Putamen (tissue), 1 donor: ENCODE measurements around the gene CADM1.

Source experiments
- DNase-seq: peaks from one replicate; pipeline ENCODE4 v3.0.0-alpha.2; 2016; ENCODE audit warnings: low spot score

The CADM1 gene

DNA sequence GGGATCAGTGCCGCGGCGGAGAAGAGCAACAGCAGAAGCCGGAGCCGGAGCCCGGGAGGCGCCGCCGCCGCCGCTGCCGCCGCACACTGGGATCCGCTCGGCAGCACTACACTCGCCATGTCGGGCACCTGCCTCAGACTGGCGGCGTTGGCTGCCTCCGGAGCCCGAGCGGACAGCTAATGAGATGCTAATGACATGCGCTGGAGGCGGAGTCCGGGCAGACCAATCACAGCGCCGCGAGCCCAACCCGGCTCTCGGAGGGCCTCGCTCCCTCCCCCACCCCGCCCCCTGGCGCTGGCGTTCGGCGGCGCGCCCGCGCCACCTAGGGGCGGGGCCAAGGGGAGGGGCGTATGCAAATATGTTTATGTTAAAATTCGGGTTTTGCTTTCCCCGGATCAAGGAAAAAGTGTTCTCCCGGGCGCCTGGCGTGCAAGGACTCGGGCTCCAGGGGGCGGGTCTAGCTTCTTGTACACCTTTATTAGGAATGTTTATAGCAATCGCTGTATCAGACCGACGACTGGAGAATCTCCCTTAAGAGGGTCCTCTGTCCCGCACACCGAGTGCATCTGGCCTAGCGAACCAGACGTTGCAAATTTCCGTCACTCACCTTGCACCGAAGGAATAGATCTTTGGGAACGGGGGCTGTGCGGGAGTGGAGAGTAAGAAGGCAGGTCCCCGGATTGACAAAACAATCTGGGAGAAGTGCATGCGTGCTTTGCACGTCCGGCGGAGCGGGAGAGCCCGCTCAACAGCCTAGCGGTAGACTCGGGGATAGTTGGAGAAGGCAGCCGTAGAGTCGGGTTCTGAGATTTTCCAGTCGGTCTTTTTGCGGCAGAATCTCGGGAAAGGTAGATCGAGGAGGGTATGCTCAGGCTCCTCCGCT is at the start of gene CADM1:
TSS of gene CADM1 (minus strand) at position 140 of the 883 bp plus-strand sequence.
- peak; percentile 98 for DNase-seq

DNA sequence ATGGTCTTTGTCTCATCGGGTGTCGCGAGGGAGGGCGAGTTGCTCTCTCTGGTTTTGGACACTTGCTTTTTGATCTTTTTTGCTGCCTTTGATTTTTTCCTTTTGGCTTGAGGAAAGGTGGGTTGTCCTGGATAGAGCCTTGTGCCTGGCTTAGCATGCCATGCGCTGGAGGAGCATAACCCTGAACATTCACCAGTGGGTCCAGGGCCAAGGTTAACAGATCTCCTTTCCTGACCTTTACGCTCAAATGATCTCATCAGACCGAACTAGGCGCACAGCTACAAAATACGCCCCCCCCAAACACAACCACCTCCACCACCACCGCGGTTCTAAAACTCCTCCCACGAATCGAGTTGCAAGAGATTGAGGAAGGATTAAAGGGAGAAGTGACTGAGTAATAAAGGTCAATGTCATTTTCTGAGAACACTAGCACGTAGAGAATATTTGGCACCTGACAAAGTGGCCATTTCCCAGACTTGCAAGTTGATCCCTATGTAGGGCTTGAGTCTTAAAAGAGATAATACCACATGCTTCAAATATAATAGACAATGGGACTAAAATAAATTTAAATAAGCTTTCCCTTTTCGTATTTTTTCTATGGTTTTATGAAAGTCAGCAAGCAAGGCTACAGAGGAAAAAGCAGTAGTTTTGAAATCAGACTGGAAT is 48.7 kb upstream of the CADM1 start:
- no peak for DNase-seq

DNA sequence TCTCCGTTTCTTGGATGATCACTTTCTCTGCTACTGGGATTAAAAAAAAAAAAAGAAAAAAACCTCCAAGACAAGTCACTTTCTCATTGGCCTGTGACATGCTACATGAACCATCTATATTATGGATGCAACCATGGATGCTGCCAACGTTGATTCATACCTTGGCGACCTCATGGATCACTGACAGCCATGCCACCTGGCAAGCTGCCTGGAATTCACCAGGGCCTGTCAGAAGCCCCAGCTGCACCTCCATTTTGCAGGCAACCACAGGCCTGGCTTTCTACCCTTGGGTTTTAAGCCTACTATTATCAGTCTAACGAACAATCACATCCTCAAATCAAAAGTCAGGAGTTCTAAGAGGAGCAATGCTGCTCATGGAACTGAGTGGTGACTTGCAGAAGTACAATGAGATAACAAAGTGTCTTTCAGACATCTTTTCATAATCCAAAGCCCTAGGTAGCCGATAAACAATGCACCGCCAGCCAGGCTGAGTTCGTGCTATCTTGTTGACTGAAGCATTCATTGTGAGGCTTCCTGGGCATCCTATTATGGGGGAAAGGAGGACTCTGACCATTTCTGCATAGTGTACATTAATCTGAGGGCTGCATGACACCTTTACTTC is 48.0 kb upstream of the CADM1 start:
- no peak for DNase-seq

DNA sequence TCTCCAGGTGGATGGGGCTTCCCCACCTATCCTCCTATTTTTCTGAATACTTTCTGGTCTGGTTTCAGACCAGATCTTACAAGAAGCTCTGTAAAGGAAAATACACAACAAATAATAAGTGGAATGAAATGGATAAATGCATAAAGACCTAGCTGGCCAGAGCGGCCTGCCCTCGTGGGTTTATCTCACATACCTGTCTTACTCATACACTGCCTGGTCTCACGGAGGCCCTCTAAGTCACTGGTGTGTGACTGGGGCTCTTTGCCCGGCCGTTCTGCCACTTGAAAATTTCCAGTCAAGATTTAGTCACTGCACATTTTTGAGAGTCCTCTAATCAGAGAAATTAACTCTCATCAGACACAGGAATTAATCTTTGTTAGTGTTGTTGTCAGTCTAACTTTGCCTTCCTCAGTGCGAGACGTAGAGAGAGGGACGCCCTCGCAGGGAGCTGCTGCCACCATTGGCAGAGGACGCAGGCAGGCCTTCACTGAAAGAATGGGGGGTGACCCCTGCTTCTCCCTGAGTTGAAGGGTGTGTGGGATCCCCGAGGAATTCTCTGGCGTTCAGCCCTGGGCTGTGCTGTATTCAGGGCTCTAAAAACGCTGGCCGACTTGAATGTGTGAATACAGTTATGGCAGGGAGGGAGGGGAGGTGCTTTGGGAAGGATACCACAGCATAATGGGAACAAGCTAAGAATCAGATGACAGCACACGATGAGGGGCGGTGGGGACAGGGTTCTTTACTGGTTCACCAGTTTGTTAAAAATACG is 46.3 kb upstream of the CADM1 start:
- DNase-seq, result no peak

DNA sequence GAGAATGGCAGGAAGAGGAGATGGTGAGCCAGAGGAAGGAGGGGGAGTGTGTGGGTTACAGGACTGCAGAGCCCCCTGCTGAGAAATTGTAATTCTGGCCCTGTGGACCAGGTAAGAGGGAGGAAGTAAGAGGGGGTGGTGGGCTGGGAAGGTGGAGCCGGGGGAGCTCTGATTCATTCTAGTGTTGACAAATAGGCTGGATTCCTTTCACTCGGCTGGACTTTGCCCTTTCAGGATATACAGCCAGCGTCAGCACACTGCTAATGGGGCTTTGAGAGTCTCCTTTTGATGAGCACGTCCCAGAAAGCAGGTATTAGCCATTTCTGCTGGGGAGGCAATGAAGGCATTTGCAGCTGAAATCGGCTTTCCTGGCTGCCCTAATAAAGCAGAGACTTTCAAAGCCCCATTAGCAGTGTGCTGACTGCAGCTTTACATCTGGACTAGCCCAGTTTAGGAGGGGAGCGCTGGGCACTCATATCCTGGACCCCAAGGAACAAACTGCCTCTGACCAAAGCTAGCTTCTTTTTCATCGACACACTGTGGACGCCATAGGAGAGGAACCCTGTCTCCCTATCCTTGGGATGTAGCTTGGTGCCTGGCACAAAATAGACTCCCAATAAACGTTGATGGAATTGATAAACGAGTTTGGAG is 44.8 kb upstream of the CADM1 start:
- no peak for DNase-seq

DNA sequence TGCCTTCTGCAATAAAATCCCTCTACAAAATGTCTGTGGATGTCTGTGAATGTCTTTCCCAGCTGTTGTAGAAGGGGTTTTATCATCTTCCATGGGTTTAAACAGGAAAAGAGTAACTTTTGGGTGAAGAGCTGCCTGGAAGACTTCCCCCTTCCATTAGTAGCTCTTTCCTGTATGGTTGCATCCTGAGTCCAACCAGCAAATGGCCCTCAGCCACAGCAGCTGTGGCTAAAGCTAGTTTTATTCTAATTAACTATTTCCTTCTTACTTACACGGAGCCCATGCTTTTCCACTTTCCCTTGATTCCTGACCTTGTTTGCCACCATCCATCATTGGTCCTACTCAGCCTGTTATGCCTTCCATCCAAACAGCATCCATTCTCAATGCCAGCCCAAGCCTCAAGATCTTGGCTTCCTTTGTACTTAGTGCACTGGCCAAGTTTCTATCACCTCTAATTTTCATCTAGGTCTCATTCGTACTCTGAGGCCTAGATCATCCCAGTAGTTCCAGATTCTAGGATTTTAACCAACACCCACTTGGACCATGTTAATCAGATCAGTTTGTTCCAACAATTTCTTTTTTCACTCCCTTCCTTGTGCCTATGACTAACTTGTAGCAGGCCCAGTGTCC is 41.5 kb upstream of the CADM1 start:
- no peak for DNase-seq

DNA sequence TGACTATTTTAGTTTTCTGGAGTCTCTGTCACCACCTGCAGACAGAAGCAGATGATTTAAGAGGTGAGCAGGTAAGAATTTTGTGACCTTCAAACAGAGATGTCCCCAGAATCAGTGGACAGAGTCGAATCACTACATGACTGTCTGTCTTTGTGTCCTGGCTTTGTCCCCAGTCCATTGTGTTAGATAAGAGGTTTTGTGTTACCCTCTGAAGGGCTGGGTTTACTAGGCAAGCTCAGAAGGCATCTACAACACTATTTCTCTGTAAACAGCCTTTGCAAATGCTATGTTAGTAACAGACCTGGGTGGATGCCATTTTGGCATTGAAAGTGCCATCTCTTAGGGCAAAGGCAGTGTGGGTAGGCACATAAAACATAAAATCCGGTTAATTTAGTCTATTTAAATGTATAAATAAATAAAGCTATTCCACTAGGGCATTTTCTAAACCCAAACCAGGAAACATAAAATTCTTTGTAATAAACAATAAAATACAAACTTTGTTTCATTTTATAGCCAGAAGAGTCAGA is 40.3 kb upstream of the CADM1 start:
- no peak for DNase-seq

DNA sequence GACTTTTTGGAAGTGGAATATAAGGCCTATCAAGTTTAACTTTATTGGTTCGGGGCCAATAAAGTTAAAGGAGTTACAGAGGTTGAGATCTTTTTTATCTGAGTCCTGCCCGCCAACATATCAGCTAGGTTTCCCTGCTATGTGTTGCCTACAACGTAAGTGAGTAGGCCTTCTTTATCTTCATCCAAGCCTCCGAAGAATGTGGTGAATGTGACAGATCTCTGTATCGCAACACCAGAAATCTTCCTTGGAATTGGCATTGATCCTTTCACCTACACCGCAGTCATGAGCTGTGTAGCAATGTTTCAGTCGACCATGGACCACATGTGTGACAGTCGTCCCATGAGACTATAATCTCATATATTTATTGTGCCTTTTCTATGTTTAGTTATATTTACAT is 37.3 kb upstream of the CADM1 start:
- no peak for DNase-seq

DNA sequence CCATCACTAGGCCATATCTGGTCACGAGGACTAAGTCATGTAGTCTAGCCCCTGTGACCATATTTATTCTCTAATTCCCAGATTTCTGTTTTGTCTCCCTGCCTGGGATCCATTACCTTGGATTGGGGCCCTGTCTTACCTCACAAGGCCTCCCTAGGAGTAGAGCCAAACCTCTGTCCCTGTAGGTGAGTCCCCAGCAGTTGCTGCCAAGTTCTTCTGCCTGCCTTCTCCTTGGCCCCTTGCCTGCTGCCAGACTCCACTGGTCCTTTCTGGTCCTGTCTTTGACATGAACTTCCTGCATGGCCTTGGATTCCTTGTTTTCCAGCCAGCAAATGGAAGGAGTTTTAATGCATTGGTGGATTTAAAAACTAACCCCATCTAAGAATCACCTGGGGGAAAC is 35.6 kb upstream of the CADM1 start:
- DNase-seq, result no peak

DNA sequence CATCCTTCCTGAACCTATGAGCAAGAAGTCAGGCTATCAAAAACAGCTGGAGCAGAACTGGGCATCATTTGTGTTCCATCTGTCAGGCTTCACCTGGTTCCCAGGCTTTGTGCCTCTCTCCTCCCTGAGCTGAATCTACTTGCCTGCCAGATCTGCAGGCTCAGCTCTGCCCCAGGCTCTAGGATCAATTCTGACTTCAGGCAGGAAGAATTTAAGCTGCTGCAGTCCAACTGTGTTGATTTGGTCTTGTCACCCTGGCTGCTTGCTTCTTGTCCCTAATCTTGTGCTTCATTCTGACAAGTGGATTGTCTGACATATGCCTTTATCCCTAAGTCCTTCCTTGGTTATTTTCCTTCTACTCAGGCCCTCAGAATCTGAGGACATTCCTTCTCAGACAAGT is 31.6 kb upstream of the CADM1 start:
- DNase-seq, result no peak

DNA sequence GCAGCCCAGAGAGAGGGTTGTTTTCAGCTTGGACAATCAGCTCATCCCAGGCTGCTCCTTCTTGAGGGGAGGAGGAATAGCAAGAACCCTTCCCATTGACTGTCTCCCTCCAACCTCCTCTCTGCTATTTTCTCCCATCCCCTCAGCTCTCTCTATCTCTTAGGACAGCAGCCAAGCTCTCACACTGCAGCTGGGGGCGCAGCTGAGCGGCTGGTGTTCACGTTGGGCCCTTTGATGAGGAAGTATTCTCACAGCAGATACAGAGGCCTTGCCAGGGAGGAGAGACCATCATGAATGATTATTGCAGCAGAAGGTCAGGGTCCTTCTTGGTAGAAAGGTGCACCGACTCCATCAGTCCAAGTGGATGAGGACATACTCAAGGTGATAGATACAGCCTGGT is 26.5 kb upstream of the CADM1 start:
- no peak for DNase-seq

DNA sequence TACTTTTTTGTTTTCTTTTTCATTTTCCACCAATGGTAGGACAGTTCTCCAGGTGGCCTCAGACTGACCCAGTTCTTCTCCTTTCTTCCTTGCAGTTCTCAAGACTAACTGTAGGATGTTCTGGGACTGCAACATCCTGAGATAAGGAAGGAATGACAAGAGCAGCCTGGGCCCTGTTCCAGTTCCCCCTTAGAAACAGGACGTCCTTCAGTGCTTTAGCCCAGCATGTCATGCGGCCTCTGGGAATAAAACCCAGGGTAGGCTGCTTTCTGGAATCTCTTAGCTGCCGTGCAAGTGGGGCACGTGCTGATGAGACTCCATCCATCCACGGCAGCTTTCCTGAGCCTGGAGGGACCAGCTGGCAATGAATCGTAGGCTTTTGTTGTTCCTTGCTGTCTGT is 24.0 kb upstream of the CADM1 start:
- no peak for DNase-seq

DNA sequence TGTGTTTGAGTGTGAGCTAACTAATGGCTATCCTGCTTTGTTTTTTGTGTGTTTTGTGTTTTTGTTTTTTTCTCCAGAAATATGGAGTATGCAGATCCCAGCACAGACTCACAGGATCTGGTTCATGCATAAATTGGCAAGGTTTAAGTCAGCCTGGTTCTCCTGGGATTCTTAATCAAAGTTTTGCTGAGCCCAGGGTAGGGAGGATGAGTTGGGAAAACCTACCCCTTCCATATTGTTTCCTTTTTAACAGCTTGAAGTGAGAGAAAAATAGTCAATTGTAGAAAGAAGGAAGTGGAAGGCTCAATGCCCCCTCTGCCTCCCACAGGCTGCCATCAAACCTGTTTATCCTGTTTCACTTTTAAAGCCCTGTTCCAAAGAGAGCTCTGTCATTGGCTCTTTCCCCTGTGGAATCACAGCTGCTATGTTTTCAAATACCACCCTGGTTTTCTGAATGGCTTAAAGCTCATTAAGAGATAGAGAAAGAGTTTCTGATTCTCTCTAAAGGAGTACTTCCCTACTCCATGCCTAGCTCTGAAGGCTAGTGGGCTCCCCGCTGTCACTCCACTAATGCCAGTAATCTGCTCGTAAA is 23.4 kb upstream of the CADM1 start:
- DNase-seq, result no peak

DNA sequence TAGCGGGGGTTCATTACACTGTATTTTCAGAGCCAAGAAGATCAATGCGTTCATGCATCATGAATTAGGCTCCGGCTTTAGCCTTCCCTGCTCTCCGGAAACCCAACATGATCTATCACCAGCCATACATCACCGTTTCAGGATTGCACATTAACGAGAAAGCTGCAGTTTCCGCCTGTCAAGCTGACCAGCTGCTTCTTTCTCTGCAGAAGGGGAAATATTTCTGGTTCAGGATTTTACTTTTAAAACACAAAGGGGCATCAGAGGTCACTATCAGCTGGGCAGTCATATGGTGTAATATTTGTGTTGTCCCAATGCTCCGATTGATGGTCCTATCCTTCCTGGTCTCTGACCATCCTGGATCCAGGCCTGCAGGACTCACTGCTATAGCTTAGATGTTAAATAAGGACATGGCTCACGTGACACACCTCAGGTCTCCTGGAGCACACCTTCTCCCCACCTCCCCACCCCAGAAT is 21.4 kb upstream of the CADM1 start:
- no peak for DNase-seq

DNA sequence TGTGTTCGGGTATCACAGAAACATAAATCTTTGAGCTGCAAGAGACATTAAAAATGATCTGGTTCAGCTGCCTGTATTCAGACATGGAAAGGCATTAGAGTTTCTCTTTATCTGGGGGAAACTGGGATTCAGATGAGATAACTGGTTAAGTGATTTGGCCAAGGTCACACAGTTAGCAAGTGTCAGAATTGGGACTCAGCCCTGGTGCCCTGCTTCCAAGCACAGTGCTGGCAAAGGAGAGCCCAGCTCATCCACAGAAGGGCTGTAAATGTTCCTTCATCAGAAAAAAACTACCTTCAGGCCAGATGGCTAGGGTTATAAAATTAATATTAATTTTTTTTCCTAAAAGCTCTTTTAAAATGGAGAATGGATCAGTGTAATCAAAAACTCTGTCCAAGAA is 20.4 kb upstream of the CADM1 start:
- no peak for DNase-seq

DNA sequence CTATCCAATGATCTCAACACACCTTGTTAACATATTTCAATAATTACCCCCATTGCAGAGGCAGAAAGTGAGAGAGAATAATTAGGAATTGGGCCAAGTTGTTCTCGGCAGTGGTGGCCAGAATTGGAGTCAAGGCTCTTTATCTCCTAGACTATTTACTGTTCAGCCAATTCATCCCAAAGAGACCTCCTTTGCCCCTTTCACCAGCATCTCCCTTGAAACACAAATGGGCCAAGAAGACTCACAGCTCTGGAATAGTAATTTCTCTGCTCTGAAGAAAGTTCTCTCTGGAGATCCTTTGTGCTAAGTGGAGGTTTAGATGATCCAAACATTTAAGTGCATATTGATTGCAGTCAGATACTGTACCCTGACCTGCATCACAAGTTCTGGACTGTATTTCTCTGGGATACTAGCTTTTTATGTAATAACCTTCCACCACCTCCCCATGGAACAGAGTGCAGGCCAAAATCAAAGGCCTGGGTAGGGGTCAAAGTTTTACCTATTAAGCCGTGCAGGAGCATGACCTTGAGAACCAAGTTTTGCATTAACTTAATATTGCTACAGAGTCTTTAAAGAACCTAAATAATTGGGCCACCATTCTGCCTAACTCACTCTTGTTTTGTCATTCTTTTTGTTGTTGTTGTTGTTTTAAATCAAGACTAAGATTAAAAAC is 19.6 kb upstream of the CADM1 start:
- no peak for DNase-seq

DNA sequence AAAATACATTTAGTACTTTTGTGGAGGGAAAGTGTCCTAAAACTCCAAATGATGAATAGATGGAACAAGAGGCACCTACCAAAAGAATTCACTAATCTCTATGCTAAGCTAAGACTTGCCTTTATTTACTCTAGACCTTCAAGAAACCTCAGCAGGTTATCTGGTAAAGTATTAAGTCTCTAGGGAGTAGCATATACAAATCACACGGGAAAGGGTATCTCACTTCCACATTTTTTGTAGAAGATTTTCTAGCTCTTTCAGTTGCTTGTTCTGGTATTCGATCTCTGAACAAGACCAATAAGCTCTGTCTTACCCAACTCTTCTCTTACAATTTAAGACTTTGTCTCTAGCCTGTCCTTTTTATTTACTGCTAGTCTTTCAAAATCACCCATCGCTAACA is 18.1 kb upstream of the CADM1 start:
- no peak for DNase-seq

DNA sequence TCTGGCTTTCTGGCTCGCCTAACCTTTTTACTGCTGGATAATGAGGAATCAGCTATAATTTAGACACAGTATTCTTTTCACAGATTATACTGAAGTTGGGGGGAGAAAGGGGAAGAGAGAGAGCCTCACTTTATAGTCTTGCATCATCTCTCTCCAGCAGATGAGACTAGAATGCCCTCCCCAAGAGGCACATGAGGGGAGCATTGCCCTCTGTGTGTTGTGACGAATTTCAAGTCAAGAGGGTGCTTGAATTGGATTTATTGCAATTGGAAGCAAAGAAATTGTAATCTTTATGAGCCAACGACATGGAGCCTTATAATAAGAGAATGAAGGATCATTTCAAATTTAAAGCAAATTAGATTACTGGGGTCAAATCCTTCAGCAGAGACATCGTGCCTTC is 17.6 kb upstream of the CADM1 start:
- DNase-seq, result no peak

DNA sequence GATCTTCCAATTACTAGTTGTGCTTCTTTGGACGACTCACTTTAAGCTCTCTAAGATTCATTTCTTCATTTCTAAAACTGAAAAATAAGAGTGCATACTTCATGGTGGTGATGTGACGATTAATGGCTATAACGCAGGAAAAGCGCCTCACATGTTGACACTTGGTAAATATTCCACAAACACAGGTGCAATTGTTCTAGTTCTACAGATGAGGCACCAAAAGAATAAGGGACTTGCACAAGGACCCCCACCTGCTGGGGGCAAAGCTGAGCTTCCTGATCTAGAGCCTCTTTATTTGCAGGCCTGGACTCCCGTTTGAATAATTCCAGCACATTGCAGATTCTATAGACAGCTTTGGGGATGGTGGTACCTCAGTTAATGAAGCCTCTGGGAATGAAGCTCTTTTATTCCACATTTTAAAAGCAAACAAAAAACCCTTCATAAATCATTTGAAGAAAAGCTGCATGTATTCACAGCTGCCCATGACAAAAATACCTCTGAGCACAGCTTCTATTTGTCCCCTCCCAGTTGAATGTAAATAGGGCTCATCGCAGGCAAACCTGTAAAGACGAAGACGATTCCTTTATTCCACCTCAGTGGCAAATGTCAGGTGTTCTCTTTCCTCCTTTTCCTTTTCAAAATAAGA is 14.9 kb upstream of the CADM1 start:
- no peak for DNase-seq
